Activated T-helper 2 cell treated with anti-CD3 and anti-CD28 coated beads, Interferon-gamma antibody, Interleukin-2, Interleukin-4, amounts not matched to agents 10 μg/mL and 5 μg/mL and 100 μg/mL, durations not matched to agents 14 hours and 24 hours and 36 hours (primary cell): ENCODE measurements around the gene RARRES1. TPM values are rescaled to one million over a fixed set of nuclear protein-coding genes. Genes with fewer than 3 reads are reported as not detected.

Experiments
- DNase-seq: peaks from one replicate; pipeline ENCODE4 v3.0.0; 2021; ENCODE audit warnings: low spot score
- H3K27ac Mint-ChIP-seq: one replicate; pipeline ENCODE4 v1.8.0; 2021; ENCODE audit warnings: mixed read lengths
- H3K27me3 Mint-ChIP-seq: one replicate; pipeline ENCODE4 v1.8.0; 2021; ENCODE audit warnings: low read depth, mixed read lengths
- H3K36me3 Mint-ChIP-seq: one replicate; pipeline ENCODE4 v1.8.0; 2021; ENCODE audit warnings: low read depth, mixed read lengths
- H3K4me1 Mint-ChIP-seq: one replicate; pipeline ENCODE4 v1.8.0; 2021; ENCODE audit warnings: low read depth, mixed read lengths
- H3K4me3 Mint-ChIP-seq: one replicate; pipeline ENCODE4 v1.8.0; 2021; ENCODE audit warnings: low read depth, mild to moderate bottlenecking, moderate library complexity, mixed read lengths
- H3K9me3 Mint-ChIP-seq: one replicate; pipeline ENCODE4 v1.8.0; 2021; ENCODE audit warnings: mixed read lengths
- intact Hi-C: fragments of 100-400 bp; cut with micrococcal nuclease; formaldehyde crosslinking; loops from one replicate; pipeline ENCODE4 v1.15.1; 2023
- total RNA-seq: library from RNA; stranded (reverse); gene quantifications from 2 replicates; pipeline ENCODE4 v1.2.3, GENCODE V29; 2022

RARRES1 gene, protein sequence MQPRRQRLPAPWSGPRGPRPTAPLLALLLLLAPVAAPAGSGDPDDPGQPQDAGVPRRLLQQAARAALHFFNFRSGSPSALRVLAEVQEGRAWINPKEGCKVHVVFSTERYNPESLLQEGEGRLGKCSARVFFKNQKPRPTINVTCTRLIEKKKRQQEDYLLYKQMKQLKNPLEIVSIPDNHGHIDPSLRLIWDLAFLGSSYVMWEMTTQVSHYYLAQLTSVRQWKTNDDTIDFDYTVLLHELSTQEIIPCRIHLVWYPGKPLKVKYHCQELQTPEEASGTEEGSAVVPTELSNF
- total RNA-seq, result 0.21 and 0.64 TPM in 2 replicates

GRCh38 chr3:158731938-158732855, at the start of gene RARRES1:
TSS of gene RARRES1 (minus strand) at chr3:158732457. CDS start at chr3:158732415, 42 bp downstream.
- Mint-ChIP-seq H3K27ac (no peak within 1 kb of the TSS), H3K4me3 (peak within 1 kb of the TSS; percentile 49), H3K36me3 (peaks cover 2% of the 10 kb centered on the region), H3K4me1 (peaks cover 10% of the 10 kb centered on the region), H3K9me3 (no peaks in the 10 kb centered on the region), H3K27me3 (no peaks in the 10 kb centered on the region)
- intact Hi-C loops, result no loop called here
- no peak for DNase-seq

DNA sequence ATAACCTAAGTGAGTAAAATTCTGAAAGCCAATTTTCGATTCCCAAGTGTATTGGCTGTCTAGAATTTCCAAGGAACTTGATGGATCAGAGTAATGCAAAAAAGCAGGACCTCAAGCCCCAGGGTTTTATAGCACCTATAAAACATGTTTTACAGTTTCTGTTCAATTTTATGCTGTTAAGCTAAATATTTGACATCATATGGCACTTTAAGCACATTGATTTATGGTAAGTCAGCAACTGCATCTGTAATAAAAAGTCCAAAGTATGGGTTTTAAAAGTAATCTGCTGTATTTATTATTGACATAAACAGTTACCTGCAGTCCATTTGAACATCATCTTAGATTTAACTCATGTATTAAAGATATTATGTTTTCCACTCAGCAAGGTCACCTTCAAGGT, 49.6 kb upstream of the RARRES1 start:
- no peak overlapping the region for H3K4me3 Mint-ChIP-seq
- no peaks in the 10 kb centered on the region for H3K27me3 Mint-ChIP-seq
- H3K4me1 Mint-ChIP-seq, result no peaks in the 10 kb centered on the region
- H3K27ac Mint-ChIP-seq, result no peak overlapping the region
- no peaks in the 10 kb centered on the region for H3K36me3 Mint-ChIP-seq
- no peak for DNase-seq
- H3K9me3 Mint-ChIP-seq, result no peaks in the 10 kb centered on the region
- intact Hi-C loops, result no loop called here

DNA sequence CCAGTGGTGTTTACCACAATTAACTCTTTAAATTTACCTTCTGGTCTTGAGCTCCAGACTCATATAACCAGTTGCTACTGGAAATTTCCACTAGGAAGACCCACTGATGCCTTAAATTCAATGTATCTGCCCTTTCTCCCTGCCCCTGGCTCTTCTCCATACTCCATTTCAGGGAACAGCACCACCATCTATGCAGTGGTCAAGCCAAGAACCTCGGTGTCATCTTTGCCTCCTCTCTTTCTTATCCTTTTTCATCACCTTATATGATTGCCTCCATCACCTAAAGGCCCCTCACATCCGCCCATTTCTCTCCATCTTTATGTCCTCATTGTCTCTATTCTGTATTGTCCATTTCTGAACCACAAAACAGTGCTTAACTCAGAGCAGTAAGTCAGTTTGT, 48.9 kb upstream of the RARRES1 start:
- Mint-ChIP-seq H3K4me1 (no peaks in the 10 kb centered on the region), H3K4me3 (no peak overlapping the region), H3K36me3 (no peaks in the 10 kb centered on the region), H3K9me3 (no peaks in the 10 kb centered on the region), H3K27ac (no peak overlapping the region), H3K27me3 (no peaks in the 10 kb centered on the region)
- DNase-seq, result no peak
- intact Hi-C loops, result no loop called here

DNA sequence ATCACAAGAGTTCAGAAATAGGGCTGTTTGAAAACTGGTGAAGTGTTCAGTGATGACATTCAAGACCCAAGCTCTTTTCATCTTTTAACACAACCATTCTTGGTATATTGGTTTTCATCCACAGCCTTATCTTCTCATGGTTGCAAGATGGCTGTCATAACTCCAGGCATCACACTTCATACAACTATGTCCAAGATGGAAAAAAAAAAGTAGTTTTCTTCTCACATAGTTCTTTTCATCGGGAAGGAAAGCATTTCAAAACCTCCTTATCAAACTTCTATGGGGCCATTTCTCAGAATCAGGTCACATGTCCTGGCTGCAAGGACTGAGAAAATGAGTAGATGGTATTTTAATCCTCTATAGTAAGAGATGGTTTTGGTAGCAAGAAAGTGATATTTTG, 48.5 kb upstream of the RARRES1 start:
- no peaks in the 10 kb centered on the region for H3K36me3 Mint-ChIP-seq
- no peak overlapping the region for H3K27ac Mint-ChIP-seq
- no peaks in the 10 kb centered on the region for H3K9me3 Mint-ChIP-seq
- intact Hi-C loops, result no loop called here
- no peaks in the 10 kb centered on the region for H3K4me1 Mint-ChIP-seq
- no peaks in the 10 kb centered on the region for H3K27me3 Mint-ChIP-seq
- no peak overlapping the region for H3K4me3 Mint-ChIP-seq
- DNase-seq, result no peak

DNA sequence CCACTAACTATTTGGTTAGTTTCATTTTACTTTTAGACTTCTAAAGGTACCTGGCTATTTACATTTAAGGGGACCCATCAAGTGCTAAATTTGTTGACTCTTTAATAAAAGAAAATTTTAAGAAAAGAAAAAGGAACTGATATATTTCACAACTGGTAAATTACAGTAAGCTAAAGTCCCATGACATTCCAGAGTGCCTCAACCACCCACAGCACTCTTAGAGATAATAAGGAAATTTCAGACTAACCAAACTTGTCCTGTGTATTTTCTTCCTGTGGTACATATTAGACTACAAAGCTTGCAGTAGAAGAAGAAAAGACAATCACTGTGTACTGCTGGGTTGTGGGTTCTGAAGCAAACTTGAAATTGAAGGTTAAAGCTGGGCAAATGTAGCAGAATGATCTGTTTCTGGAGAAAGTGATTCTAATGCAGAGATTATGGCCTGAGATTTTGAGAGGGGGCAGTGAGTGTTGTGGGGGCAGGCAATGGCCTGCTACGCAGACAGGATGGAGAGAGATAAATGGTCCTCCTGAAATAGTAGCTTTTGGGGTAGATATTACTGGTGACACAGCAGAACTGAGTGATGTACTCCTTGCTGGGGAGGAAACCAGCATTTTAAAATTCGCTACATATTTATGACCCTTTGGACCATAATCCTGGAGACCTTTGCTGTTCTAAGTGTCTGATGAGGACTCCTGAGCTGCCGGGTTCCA, 45.1 kb upstream of the RARRES1 start:
- Mint-ChIP-seq H3K4me3 (no peak overlapping the region), H3K9me3 (no peaks in the 10 kb centered on the region), H3K27ac (no peak overlapping the region), H3K27me3 (no peaks in the 10 kb centered on the region), H3K4me1 (peaks cover 2% of the 10 kb centered on the region), H3K36me3 (no peaks in the 10 kb centered on the region)
- no peak for DNase-seq
- intact Hi-C loops, result no loop called here

GRCh38 chr3:158776531-158776930, 44.3 kb upstream of the RARRES1 start:
- peaks cover 7% of the 10 kb centered on the region for H3K4me1 Mint-ChIP-seq
- no peaks in the 10 kb centered on the region for H3K27me3 Mint-ChIP-seq
- intact Hi-C loops, result no loop called here
- DNase-seq, result no peak
- no peak overlapping the region for H3K4me3 Mint-ChIP-seq
- H3K36me3 Mint-ChIP-seq, result no peaks in the 10 kb centered on the region
- no peak overlapping the region for H3K27ac Mint-ChIP-seq
- H3K9me3 Mint-ChIP-seq, result no peaks in the 10 kb centered on the region

DNA sequence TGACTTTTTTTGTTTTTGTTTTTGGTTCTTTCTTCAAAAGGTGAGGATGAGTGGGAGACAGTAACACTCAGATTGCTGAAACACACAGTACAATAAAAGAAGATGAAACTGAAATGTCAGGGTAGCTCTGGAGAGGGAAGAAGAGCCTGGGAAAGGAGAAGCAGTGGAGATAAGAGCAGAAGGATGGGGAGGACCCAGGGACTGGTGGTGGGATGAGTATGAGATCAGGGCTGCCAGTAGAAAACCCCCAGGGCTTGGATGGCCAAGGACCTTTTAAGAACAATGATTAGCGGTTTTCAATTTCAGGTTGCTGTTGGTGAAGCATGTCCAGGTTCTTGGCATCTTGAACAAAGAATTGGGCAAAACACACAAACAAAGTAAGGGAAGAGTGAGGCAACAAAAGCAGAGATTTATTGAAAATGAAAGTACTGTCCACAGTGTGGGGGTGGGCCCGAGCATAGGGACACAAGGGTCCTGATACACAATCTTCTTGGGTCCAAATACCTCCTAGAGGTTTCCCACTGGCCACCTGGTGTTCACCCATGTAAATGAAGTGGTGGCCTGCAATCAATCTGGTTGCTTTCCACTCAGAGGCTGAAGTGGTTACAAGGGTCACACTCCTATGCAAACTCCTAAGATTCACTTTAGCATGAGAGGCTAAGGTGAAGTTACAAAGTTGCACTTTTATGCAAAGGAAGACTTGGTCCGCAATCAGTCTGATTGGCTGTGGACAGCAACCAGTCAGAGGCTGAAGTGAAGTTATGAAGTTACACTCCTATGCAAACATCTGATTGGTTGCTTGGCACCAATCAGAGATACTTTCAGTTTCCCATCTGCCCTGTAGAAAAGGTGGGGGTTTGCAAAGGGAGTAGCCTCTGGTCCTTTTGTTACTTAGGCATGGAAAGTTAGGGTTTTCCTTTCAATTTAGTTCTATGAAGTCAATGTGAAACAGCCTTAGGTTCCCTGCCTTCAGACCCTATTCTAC, 43.5 kb upstream of the RARRES1 start:
- H3K36me3 Mint-ChIP-seq, result no peaks in the 10 kb centered on the region
- no peak overlapping the region for H3K27ac Mint-ChIP-seq
- no peaks in the 10 kb centered on the region for H3K9me3 Mint-ChIP-seq
- DNase-seq, result no peak
- peaks cover 7% of the 10 kb centered on the region for H3K4me1 Mint-ChIP-seq
- intact Hi-C loops, result no loop called here
- H3K27me3 Mint-ChIP-seq, result no peaks in the 10 kb centered on the region
- H3K4me3 Mint-ChIP-seq, result no peak overlapping the region

DNA sequence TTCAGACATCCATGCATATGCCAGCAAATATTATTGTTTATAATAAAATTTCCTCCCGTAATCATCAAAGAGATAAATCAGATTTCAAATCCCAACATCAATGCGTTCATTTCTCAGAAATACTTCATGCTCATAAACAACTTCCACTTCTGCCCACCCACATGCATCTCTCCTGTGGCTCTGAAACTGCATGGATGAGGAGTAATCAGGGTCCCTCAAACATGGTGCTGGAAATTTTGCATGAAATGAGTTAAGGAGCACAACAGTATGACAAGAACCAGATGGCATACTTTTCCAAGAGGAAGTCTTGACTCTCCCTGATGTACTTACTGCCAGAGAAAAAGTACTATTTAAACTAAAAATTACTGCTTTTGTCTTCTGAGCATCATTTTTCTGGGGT, 42.7 kb upstream of the RARRES1 start:
- Mint-ChIP-seq H3K36me3 (no peaks in the 10 kb centered on the region), H3K9me3 (no peaks in the 10 kb centered on the region), H3K27ac (no peak overlapping the region), H3K27me3 (no peaks in the 10 kb centered on the region), H3K4me1 (peaks cover 7% of the 10 kb centered on the region), H3K4me3 (no peak overlapping the region)
- intact Hi-C loops, result no loop called here
- no peak for DNase-seq

- DNase-seq, result no peak
- H3K27ac Mint-ChIP-seq, result no peak overlapping the region
- intact Hi-C loops, result no loop called here
- no peaks in the 10 kb centered on the region for H3K36me3 Mint-ChIP-seq
- H3K4me3 Mint-ChIP-seq, result no peak overlapping the region
- H3K4me1 Mint-ChIP-seq, result peaks cover 7% of the 10 kb centered on the region
- H3K27me3 Mint-ChIP-seq, result no peaks in the 10 kb centered on the region
- H3K9me3 Mint-ChIP-seq, result no peaks in the 10 kb centered on the region
Observed at GRCh38 chr3:158773845-158774830, 41.9 kb upstream of the RARRES1 start.

DNA sequence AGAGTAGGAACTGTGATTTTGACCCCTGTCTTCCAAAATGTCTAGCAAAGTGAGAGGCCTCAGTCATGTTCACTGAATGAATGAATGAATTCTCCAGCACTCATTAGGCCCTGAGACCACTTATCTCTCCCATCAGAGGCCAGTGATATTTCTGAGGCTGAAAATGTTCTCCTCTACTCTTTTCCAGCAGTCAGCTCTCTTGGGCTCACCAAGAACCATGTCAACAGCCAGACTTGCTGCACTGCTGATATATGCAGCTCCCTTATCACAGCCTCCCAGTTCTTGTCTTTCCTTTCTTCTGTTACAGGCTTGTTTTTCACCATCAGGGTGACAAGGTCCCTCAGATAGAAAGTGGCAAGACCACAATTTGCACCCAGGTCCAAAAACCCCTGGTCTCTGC, 40.9 kb upstream of the RARRES1 start:
- no peak overlapping the region for H3K27ac Mint-ChIP-seq
- no peak overlapping the region for H3K4me3 Mint-ChIP-seq
- no peaks in the 10 kb centered on the region for H3K27me3 Mint-ChIP-seq
- DNase-seq, result no peak
- intact Hi-C loops, result no loop called here
- H3K4me1 Mint-ChIP-seq, result peaks cover 7% of the 10 kb centered on the region
- H3K36me3 Mint-ChIP-seq, result no peaks in the 10 kb centered on the region
- H3K9me3 Mint-ChIP-seq, result no peaks in the 10 kb centered on the region

GRCh38 chr3:158771982-158772381, 39.7 kb upstream of the RARRES1 start:
- H3K4me3 Mint-ChIP-seq, result no peak overlapping the region
- peaks cover 7% of the 10 kb centered on the region for H3K4me1 Mint-ChIP-seq
- intact Hi-C loops, result no loop called here
- H3K27me3 Mint-ChIP-seq, result no peaks in the 10 kb centered on the region
- no peak overlapping the region for H3K27ac Mint-ChIP-seq
- no peak for DNase-seq
- H3K9me3 Mint-ChIP-seq, result no peaks in the 10 kb centered on the region
- no peaks in the 10 kb centered on the region for H3K36me3 Mint-ChIP-seq
